Measurements from ENCODE around the gene TEAD4.

Gene TEAD4

DNA sequence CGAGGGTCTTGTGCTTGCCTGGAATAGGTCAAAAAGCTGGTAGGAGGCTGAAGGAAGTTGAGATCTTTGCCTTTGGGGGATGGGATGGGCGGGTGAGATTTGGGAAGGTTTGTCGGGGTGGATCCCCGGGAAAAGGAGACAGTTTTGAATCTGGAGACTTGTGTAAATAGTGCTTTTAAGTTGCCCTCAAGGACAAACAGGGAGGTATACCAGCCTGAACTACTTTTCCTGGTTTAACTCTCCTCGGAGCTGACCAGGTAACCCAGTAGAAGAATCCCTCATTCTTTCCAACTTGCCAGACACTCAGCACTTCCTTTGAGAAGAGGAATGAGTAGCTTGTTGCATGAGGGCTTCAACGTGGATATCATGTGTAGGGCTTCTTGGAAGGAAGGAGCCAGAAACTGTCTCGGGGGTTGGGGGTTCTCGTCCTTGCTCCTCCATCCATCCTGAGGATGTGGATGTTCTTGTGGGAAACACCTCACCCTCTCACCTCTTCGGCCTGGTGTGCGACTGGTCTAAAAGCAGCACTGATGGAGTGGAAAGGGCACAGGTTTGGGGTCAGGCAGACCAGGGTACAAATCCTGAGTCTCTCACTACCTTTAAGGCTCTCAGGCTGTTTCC is 1.9 kb downstream of the TEAD4 start:
- Histone ChIP-seq H3K9me3 (ENCODE audit: insufficient read depth, low read depth, low read length) (no peaks in the 10 kb centered on the region), H3K4me3 (ENCODE audit: low read length) (peak overlapping the region; percentile 83), H3K9ac (ENCODE audit: low read depth, low read length) (peak overlapping the region; percentile 67; the same call in 1 of the 2 replicates), H3K36me3 (ENCODE audit: insufficient read depth, low read depth, low read length) (0 out of 2 replicates have a peak, but pooled peaks cover 3% of the 10 kb centered on the region), H3K27me3 (ENCODE audit: insufficient read depth, low read length) (peaks cover 20% of the 10 kb centered on the region), H3K4me1 (ENCODE audit: insufficient read depth, low read length) (peaks cover 29% of the 10 kb centered on the region), H3K27ac (ENCODE audit: low read length) (no peak overlapping the region)

DNA sequence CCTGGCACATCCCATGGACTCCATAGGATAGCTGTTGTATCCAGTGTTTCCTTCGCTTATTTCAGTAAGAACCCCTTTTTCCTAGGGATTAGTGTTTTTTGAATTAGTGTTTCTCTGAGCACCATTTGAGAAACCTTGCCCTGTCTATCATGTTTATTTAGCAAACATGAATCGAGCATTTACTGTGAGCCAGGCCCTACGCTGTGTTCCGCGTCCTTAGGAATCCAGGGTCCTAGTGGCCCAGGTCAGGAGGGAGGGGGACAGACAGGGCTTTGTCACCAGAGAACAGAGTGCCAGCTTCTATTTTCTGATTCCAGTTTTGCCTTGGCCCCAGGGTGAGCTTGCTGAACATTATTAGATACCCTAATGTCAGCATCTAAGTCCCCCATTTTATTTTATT is 2.5 kb downstream of the TEAD4 start:
- H3K36me3 ChIP-seq (ENCODE audit: insufficient read depth, low read depth, low read length), result 0 out of 2 replicates have a peak, but pooled peaks cover 3% of the 10 kb centered on the region
- H3K27me3 ChIP-seq (ENCODE audit: insufficient read depth, low read length), result peaks cover 20% of the 10 kb centered on the region
- peak overlapping the region; percentile 83 for H3K4me3 ChIP-seq (ENCODE audit: low read length)
- no peaks in the 10 kb centered on the region for H3K9me3 ChIP-seq (ENCODE audit: insufficient read depth, low read depth, low read length)
- H3K9ac ChIP-seq (ENCODE audit: low read depth, low read length), result peak overlapping the region; percentile 67; the same call in 1 of the 2 replicates
- peaks cover 29% of the 10 kb centered on the region for H3K4me1 ChIP-seq (ENCODE audit: insufficient read depth, low read length)
- no peak overlapping the region for H3K27ac ChIP-seq (ENCODE audit: low read length)

DNA sequence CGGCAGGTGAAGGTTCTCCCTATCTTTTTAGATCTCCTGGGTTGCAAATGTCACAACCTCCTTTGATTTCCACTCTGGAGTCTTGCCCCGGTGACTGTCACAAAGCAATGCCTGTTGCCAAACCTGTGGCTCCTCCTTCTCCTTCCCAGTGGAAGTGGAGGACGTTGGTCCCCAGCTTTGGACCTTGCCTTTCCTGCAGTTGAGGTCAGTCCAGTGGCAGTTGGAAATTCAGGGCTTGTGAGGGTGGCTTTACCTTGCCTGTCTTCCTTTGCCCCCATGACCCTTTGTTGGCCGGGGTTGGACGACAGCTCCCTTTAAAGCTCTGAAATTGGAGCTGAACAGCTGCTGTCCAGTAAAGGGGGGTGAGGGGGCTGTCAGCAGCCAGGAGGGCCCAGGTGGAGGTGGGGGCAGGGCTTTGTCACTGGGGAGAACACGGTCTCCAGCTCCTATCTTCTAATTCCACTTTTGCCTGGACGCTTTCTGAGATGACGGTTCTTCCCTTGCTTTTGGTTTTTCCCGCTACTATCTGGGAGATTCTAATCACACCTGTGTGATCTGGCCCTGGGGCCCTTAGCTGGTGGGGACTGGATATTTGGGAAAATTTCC is 4.1 kb downstream of the TEAD4 start:
- Histone ChIP-seq H3K27me3 (ENCODE audit: insufficient read depth, low read length) (peaks cover 20% of the 10 kb centered on the region), H3K9ac (ENCODE audit: low read depth, low read length) (peak overlapping the region; percentile 68; the same call in 1 of the 2 replicates), H3K36me3 (ENCODE audit: insufficient read depth, low read depth, low read length) (peaks cover 11% of the 10 kb centered on the region; the same call in 1 of the 2 replicates), H3K4me3 (ENCODE audit: low read length) (peak overlapping the region; percentile 56; the same call in 1 of the 2 replicates), H3K4me1 (ENCODE audit: insufficient read depth, low read length) (peaks cover 23% of the 10 kb centered on the region), H3K9me3 (ENCODE audit: insufficient read depth, low read depth, low read length) (no peaks in the 10 kb centered on the region), H3K27ac (ENCODE audit: low read length) (peak overlapping the region; percentile 83)

DNA sequence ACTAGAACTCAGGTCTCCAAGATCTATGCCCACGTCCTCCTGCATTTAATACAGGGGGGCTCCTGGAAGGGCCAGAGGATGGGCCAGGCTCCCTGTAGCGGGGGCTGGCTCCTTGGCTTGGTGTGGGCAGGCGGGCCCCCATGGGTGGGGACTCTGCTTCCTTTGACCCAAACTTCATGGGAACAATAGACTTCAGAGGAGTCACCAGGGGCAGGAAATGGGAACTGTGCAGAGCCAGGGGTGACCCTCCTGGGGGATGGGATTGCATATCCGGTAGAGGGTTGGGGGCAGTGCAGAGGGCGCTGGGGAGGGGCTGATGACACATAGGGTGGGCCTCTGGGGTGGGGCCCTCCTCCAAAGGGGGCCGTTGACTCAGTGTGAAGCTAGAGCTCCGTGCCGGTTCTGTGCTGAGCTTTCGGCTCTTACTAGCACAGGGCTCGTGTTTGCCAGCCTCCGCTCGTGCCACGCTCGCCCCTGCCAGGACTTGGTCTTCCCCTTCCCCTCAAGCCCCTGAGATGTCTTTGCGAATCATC is 4.6 kb downstream of the TEAD4 start:
- Histone ChIP-seq H3K9ac (ENCODE audit: low read depth, low read length) (peak overlapping the region; percentile 68), H3K27ac (ENCODE audit: low read length) (peak overlapping the region; percentile 83), H3K9me3 (ENCODE audit: insufficient read depth, low read depth, low read length) (no peaks in the 10 kb centered on the region), H3K36me3 (ENCODE audit: insufficient read depth, low read depth, low read length) (peaks cover 13% of the 10 kb centered on the region; the same call in 1 of the 2 replicates), H3K4me1 (ENCODE audit: insufficient read depth, low read length) (peaks cover 23% of the 10 kb centered on the region), H3K27me3 (ENCODE audit: insufficient read depth, low read length) (peaks cover 20% of the 10 kb centered on the region), H3K4me3 (ENCODE audit: low read length) (peak overlapping the region; percentile 56; the same call in 1 of the 2 replicates)

DNA sequence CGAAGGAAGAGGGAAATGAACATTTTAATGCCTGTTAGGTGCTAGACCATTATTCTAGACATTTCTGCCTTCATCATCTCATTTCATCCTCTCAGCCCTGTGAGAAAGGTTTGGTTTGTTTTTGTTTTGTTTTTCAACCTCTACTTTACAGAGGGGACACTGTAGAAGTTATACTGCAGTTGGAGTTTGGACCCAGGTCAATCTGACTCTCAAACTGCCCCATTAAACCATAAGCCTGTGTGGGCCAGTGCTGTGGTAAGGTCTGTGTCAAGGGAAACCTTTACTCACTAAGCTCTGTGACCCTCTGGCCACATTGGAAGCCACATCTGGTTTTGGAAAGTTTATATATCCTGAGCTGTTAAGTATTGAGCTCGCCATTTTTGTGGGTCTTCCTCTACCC is 8.5 kb downstream of the TEAD4 start:
- Histone ChIP-seq H3K9me3 (ENCODE audit: insufficient read depth, low read depth, low read length) (no peaks in the 10 kb centered on the region), H3K27ac (ENCODE audit: low read length) (no peak overlapping the region), H3K9ac (ENCODE audit: low read depth, low read length) (no peak overlapping the region), H3K27me3 (ENCODE audit: insufficient read depth, low read length) (no peaks in the 10 kb centered on the region), H3K4me3 (ENCODE audit: low read length) (no peak overlapping the region), H3K4me1 (ENCODE audit: insufficient read depth, low read length) (peaks cover 14% of the 10 kb centered on the region), H3K36me3 (ENCODE audit: insufficient read depth, low read depth, low read length) (peaks cover 32% of the 10 kb centered on the region)

DNA sequence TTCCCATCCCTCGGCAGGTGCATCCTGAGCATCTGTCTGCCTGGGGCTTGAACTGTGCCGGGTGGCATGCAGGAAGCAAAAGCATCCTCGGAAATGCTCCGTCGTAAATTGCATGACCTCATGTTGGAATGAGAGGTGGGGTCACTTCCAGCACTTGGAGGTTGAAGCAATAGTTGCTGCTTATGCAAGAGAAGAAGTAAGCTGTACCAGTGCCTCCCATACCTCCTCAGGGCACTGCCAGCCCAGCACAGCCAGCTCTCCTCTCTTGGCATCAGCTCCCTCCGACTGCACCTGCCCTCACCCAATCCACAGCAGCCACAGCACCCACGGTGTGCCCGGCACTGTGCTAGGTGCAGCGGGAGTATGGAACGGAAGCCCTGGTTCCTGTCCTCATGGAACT is 11.5 kb downstream of the TEAD4 start:
- Histone ChIP-seq H3K4me3 (ENCODE audit: low read length) (no peak overlapping the region), H3K27me3 (ENCODE audit: insufficient read depth, low read length) (no peaks in the 10 kb centered on the region), H3K36me3 (ENCODE audit: insufficient read depth, low read depth, low read length) (peaks cover 34% of the 10 kb centered on the region), H3K9me3 (ENCODE audit: insufficient read depth, low read depth, low read length) (no peaks in the 10 kb centered on the region), H3K9ac (ENCODE audit: low read depth, low read length) (no peak overlapping the region), H3K4me1 (ENCODE audit: insufficient read depth, low read length) (0 out of 2 replicates have a peak, but pooled peaks cover 3% of the 10 kb centered on the region), H3K27ac (ENCODE audit: low read length) (no peak overlapping the region)

DNA sequence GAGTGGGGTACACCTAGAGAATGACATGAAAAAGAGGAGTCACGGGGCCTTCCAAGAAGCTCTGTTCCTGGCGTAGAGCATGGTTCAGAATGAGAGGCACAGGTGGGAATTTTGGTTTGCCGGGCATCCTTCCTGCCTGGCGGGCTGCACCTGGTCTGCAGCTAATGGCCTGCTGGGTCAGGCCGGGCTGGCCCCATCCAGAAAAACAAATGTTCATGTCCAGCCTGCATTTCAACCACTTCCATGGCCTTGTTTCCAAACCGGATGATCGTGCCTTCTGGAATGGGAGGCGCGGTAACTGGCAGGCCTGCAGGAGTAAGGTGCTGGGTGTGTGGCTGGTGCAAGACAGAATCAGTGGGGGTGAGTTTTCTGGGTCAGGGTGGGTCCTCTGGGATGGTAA is 14.4 kb downstream of the TEAD4 start:
- Histone ChIP-seq H3K4me3 (ENCODE audit: low read length) (no peak overlapping the region), H3K4me1 (ENCODE audit: insufficient read depth, low read length) (peaks cover 12% of the 10 kb centered on the region; the same call in 1 of the 2 replicates), H3K27ac (ENCODE audit: low read length) (no peak overlapping the region), H3K9me3 (ENCODE audit: insufficient read depth, low read depth, low read length) (no peaks in the 10 kb centered on the region), H3K27me3 (ENCODE audit: insufficient read depth, low read length) (no peaks in the 10 kb centered on the region), H3K9ac (ENCODE audit: low read depth, low read length) (no peak overlapping the region), H3K36me3 (ENCODE audit: insufficient read depth, low read depth, low read length) (peaks cover 32% of the 10 kb centered on the region)

DNA sequence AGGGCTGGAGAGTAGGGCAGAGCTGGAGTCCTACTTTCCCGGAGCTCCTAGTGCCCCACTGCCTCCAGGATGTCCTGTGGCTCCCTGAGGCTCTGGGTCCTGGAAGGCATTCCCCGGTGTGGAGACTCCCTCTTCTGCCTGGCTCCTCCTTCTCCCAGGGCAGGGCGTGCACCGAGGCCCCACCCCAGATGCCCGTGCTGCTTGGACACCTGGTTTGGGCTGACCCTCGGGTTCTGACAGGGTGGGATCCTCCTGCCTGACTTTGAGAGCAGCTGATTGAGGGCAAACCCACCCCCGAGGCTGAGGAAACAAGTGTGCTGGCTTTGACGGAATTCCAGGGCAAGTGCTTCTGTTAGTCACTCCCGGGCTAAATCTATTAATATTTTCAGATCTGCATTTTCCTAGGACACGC is 15.4 kb downstream of the TEAD4 start:
- H3K4me3 ChIP-seq (ENCODE audit: low read length), result no peak overlapping the region
- no peaks in the 10 kb centered on the region for H3K27me3 ChIP-seq (ENCODE audit: insufficient read depth, low read length)
- H3K9ac ChIP-seq (ENCODE audit: low read depth, low read length), result no peak overlapping the region
- H3K9me3 ChIP-seq (ENCODE audit: insufficient read depth, low read depth, low read length), result no peaks in the 10 kb centered on the region
- H3K36me3 ChIP-seq (ENCODE audit: insufficient read depth, low read depth, low read length), result peaks cover 28% of the 10 kb centered on the region
- peaks cover 12% of the 10 kb centered on the region; the same call in 1 of the 2 replicates for H3K4me1 ChIP-seq (ENCODE audit: insufficient read depth, low read length)
- no peak overlapping the region for H3K27ac ChIP-seq (ENCODE audit: low read length)

DNA sequence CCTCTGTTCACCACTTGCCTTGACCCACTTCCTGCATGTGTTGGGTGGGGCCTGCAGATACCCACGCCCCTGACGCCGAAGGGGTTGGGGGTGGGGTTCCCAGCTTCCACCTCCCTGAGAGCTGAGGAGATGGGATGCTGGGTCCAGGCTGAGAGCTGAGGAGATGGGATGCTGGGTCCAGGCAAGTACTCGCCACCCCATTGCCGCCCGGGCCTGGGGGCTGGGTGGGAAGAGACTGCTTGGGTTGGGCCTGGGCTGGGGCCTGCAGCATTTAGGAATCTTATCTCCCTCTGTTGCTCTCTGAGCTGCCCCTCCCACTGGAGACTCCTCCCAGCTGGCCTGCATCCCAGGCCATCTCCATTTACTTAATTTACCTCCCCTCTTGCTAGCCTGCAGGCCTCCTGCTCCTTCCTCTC is 17.4 kb downstream of the TEAD4 start:
- H3K9me3 ChIP-seq (ENCODE audit: insufficient read depth, low read depth, low read length), result no peaks in the 10 kb centered on the region
- H3K4me1 ChIP-seq (ENCODE audit: insufficient read depth, low read length), result peaks cover 12% of the 10 kb centered on the region; the same call in 1 of the 2 replicates
- H3K4me3 ChIP-seq (ENCODE audit: low read length), result no peak overlapping the region
- H3K27me3 ChIP-seq (ENCODE audit: insufficient read depth, low read length), result no peaks in the 10 kb centered on the region
- H3K36me3 ChIP-seq (ENCODE audit: insufficient read depth, low read depth, low read length), result peaks cover 24% of the 10 kb centered on the region
- no peak overlapping the region for H3K9ac ChIP-seq (ENCODE audit: low read depth, low read length)
- no peak overlapping the region for H3K27ac ChIP-seq (ENCODE audit: low read length)

DNA sequence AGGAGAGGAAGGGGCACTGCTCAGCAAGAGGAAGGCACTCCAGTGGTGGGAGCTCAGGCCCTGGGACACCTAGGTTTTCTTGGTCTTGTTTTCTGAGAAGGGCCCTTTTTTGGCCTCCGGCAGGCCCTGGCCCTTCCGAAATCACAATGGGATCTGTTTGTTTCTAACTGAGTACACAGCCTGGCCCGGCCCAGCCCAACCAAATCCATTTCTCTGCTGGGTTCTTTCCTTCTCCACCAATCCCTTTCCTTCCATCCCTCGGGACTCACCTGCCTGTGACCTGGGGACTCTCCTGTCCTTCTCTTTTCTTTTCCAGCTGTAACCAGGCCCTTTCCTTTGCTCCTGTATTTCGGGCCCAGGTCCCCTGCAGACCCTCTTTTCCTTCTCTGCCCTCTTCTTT is 18.6 kb downstream of the TEAD4 start:
- no peaks in the 10 kb centered on the region for H3K9me3 ChIP-seq (ENCODE audit: insufficient read depth, low read depth, low read length)
- H3K27ac ChIP-seq (ENCODE audit: low read length), result no peak overlapping the region
- peaks cover 12% of the 10 kb centered on the region; the same call in 1 of the 2 replicates for H3K4me1 ChIP-seq (ENCODE audit: insufficient read depth, low read length)
- peaks cover 22% of the 10 kb centered on the region for H3K36me3 ChIP-seq (ENCODE audit: insufficient read depth, low read depth, low read length)
- H3K27me3 ChIP-seq (ENCODE audit: insufficient read depth, low read length), result no peaks in the 10 kb centered on the region
- no peak overlapping the region for H3K4me3 ChIP-seq (ENCODE audit: low read length)
- no peak overlapping the region for H3K9ac ChIP-seq (ENCODE audit: low read depth, low read length)

DNA sequence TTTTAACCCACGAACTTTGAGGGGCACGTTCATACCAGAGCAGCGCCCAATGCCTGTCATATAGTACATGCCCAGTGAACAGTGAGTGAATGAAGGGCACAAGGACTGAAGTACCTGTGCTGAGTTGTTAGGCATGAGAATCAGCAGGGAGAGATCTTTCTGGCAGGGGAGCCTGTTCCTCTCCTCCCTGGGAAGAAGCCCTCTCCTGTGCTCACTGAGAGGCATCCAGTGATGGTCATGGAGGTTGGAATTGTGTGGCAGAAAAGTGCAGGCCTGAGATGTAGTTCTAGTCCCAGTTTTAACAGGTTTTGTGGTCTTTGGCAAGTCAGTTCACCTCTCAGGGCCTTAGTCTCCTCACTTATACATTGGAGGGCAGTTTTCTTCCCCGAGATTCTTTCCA is 20.6 kb downstream of the TEAD4 start:
- Histone ChIP-seq H3K27ac (ENCODE audit: low read length) (no peak overlapping the region), H3K4me3 (ENCODE audit: low read length) (no peak overlapping the region), H3K4me1 (ENCODE audit: insufficient read depth, low read length) (peaks cover 9% of the 10 kb centered on the region; the same call in 1 of the 2 replicates), H3K9me3 (ENCODE audit: insufficient read depth, low read depth, low read length) (no peaks in the 10 kb centered on the region), H3K27me3 (ENCODE audit: insufficient read depth, low read length) (no peaks in the 10 kb centered on the region), H3K36me3 (ENCODE audit: insufficient read depth, low read depth, low read length) (peaks cover 37% of the 10 kb centered on the region), H3K9ac (ENCODE audit: low read depth, low read length) (no peak overlapping the region)

DNA sequence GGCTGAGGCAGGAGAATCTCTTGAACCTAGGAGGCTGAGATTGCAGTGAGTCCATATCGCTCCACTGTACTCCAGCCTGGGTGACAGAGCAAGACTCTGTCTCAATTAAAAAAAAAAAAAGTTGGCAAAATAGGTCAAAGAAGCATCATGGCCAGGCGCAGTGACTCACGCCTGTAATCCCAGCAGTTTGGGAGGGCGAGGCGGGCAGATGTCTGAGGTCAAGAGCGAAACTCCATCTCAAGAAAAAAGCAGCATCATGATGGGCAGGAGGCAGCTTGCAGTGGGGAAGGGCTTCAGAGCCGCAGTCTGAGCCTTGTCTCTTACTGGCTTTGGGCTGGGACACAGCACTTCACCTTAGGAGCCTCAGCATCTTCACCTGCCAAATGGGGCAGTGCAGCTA is 21.4 kb downstream of the TEAD4 start:
- Histone ChIP-seq H3K9me3 (ENCODE audit: insufficient read depth, low read depth, low read length) (no peaks in the 10 kb centered on the region), H3K9ac (ENCODE audit: low read depth, low read length) (no peak overlapping the region), H3K4me3 (ENCODE audit: low read length) (no peak overlapping the region), H3K4me1 (ENCODE audit: insufficient read depth, low read length) (peaks cover 9% of the 10 kb centered on the region; the same call in 1 of the 2 replicates), H3K36me3 (ENCODE audit: insufficient read depth, low read depth, low read length) (peaks cover 37% of the 10 kb centered on the region), H3K27ac (ENCODE audit: low read length) (no peak overlapping the region), H3K27me3 (ENCODE audit: insufficient read depth, low read length) (no peaks in the 10 kb centered on the region)
